ENCODE data around the gene SOX13.

- no peak for TF ChIP-seq POLR2A (IDR thresholded peaks at IDR 0.05)
- TF ChIP-seq CTCF (IDR thresholded peaks at IDR 0.05 in 4 of 5, conservative IDR thresholded peaks at IDR 0.05 in 1 of 5) = no peak
Observed at GRCh38 chr1:204124639-204125038, 51.7 kb downstream of the SOX13 start.

Data from gastrocnemius medialis (tissue), 4 donors.